HepG2 (cell line): ENCODE results near the gene IL1RAPL2. TPM values are rescaled to one million over a fixed set of nuclear protein-coding genes. Genes with fewer than 3 reads are reported as not detected.
A peak's percentile ranks its signal among the peaks of the same experiment; 100 is the strongest.

Experiments
- ATAC-seq: fragments of 200-7000 bp; cut with Tn5 transposase; 3 replicates; pipeline ENCODE4 v1.9.1; 2020; ENCODE audit warnings: mild to moderate bottlenecking, moderate library complexity
- BruUV-seq: library from RNA; stranded (reverse); fragments of 400-500 nt; replicated peaks from 2 replicates; lab custom pipeline; 2021; lab: Mats Ljungman, UMichigan
- CTCF ChIA-PET: fragments of 300-600 bp; formaldehyde crosslinking; extraction: SDS; loops from one replicate; lab custom pipeline; 2021; ENCODE audit warnings: low total read pairs, inconsistent platforms, low intra/inter-chr PET ratio; lab: Yijun Ruan, JAX
- POLR2A ChIA-PET: fragments of 350-600 bp; sonication (Branson Sonifier 250); formaldehyde crosslinking; loops from one replicate; lab custom pipeline; 2020; ENCODE audit warnings: antibody characterized with exemption, inconsistent platforms; lab: Yijun Ruan, JAX
- DNase-seq: peaks from one replicate; pipeline ENCODE4 v3.0.0-alpha.2; 2015; ENCODE audit warnings: low spot score
- FAIRE-seq: peaks from 3 replicates; lab custom pipeline; 2011; peaks lifted over from hg19 to GRCh38; lab: Jason Lieb, UNC
- H2AFZ ChIP-seq: one replicate; pipeline ENCODE4 v1.6.1; 2011; ENCODE audit warnings: low read length, inconsistent platforms
- H3K27ac ChIP-seq: fragments of 300-600 bp; 3 replicates; pipeline ENCODE4 v1.8.0; 2011; ENCODE audit warnings: mixed run types, mild to moderate bottlenecking, mixed read lengths, low read length, inconsistent platforms; ENCODE audit not compliant: insufficient read depth; ENCODE audit errors: extremely low read length
- H3K27me3 ChIP-seq, 2 experiments: fragments of 200-600 bp in 1 of 2; 2 replicates in 1 of 2; 3 replicates in 1 of 2; pipeline versions ENCODE4 v1.6.0 to v1.8.0; 2011; ENCODE audit warnings: low read length in 2 of 2, mild to moderate bottlenecking in 2 of 2, moderate library complexity in 2 of 2, inconsistent platforms in 1 of 2; ENCODE audit not compliant: insufficient read depth in 2 of 2, control insufficient read depth in 1 of 2
- H3K36me3 ChIP-seq, 2 experiments: fragments of 200-600 bp in 1 of 2; replicated peaks in 1 of 2; 2 replicates in 1 of 2; 3 replicates in 1 of 2; pipeline versions ENCODE4 v1.5.1 to v1.8.0; 2011; ENCODE audit warnings: low read length in 2 of 2, inconsistent platforms in 1 of 2; ENCODE audit not compliant: insufficient read depth in 2 of 2, control insufficient read depth in 1 of 2
- H3K4me1 ChIP-seq: 2 replicates; pipeline ENCODE4 v1.5.1; 2012; ENCODE audit warnings: low read length, inconsistent platforms; ENCODE audit not compliant: insufficient read depth
- H3K4me2 ChIP-seq: 2 replicates; pipeline ENCODE4 v1.6.0; 2011; ENCODE audit warnings: low read depth, low read length, inconsistent platforms
- H3K4me3 ChIP-seq, 3 experiments: fragments of 200-600 bp in 1 of 3; sonication (generic), shearing (Covaris generic) in 1 of 3; replicated peaks in 1 of 3; 2 replicates each; pipeline ENCODE4 v1.5.1; 2011 to 2016; ENCODE audit warnings: low read length in 3 of 3, inconsistent platforms in 2 of 3, low read depth in 2 of 3, mild to moderate bottlenecking in 2 of 3, control low read depth in 1 of 3, mixed read lengths in 1 of 3; ENCODE audit not compliant: insufficient read depth in 1 of 3
- H3K79me2 ChIP-seq: one replicate; pipeline ENCODE4 v1.6.1; 2011; ENCODE audit warnings: low read length, inconsistent platforms; ENCODE audit not compliant: insufficient read depth
- H3K9ac ChIP-seq: 2 replicates; pipeline ENCODE4 v1.6.0; 2011; ENCODE audit warnings: mild to moderate bottlenecking, low read depth, low read length, inconsistent platforms; ENCODE audit not compliant: insufficient read depth
- H3K9me3 ChIP-seq: 2 replicates; pipeline ENCODE4 v1.5.1; 2012; ENCODE audit warnings: mild to moderate bottlenecking, low read length
- H4K20me1 ChIP-seq: 2 replicates; pipeline ENCODE4 v1.6.0; 2011; ENCODE audit warnings: inconsistent platforms, mild to moderate bottlenecking, low read length, moderate library complexity; ENCODE audit not compliant: insufficient read depth
- ARID5B ChIP-seq: IDR thresholded peaks from 2 replicates; pipeline ENCODE4 v1.4.0; 2020; ENCODE audit warnings: mild to moderate bottlenecking, missing genetic modification reagents
- DBP ChIP-seq: sonication (generic); formaldehyde crosslinking; IDR thresholded peaks from 2 replicates; pipeline ENCODE4 v1.4.0; 2020; ENCODE audit warnings: missing genetic modification reagents; ENCODE audit errors: not compliant biosample characterization
- DMAP1 ChIP-seq: IDR thresholded peaks from 2 replicates; pipeline ENCODE4 v1.6.1; 2016
- GATA4 ChIP-seq: sonication (generic); IDR thresholded peaks from 2 replicates; pipeline ENCODE4 v1.6.1; 2016; ENCODE audit warnings: antibody characterized with exemption, low read depth, borderline replicate concordance
- MBD4 ChIP-seq: IDR thresholded peaks from 2 replicates; pipeline ENCODE4 v1.6.1; 2012; ENCODE audit warnings: low read length, inconsistent platforms, borderline replicate concordance
- NFKB2 ChIP-seq: sonication (generic); formaldehyde crosslinking; IDR thresholded peaks from 2 replicates; pipeline ENCODE4 v1.4.0; 2020; ENCODE audit warnings: missing genetic modification reagents, borderline replicate concordance
- NFKBIZ ChIP-seq: IDR thresholded peaks from 2 replicates; pipeline ENCODE4 v1.6.1; 2018; ENCODE audit warnings: missing genetic modification reagents, missing compliant biosample characterization
- PRPF4 ChIP-seq: fragments of 200-400 bp; formaldehyde crosslinking; IDR thresholded peaks from 2 replicates; pipeline ENCODE4 v1.6.1; 2016; ENCODE audit warnings: low read length, low read depth; ENCODE audit not compliant: poor library complexity, severe bottlenecking
- SIN3A ChIP-seq: IDR thresholded peaks from 2 replicates; pipeline ENCODE4 v1.6.1; 2011; ENCODE audit warnings: low read depth, mild to moderate bottlenecking, control low read depth, low read length, borderline replicate concordance
- SRSF9 ChIP-seq: fragments of 200-400 bp; formaldehyde crosslinking; IDR thresholded peaks from 2 replicates; pipeline ENCODE4 v1.6.1; 2018; ENCODE audit warnings: borderline replicate concordance, mild to moderate bottlenecking, low read depth, low read length; ENCODE audit not compliant: insufficient read depth, poor library complexity, severe bottlenecking
- TAF15 ChIP-seq: fragments of 200-400 bp; formaldehyde crosslinking; IDR thresholded peaks from one replicate; pipeline ENCODE4 v1.6.1; 2018; ENCODE audit warnings: mild to moderate bottlenecking, low read depth, low read length; ENCODE audit not compliant: poor library complexity, severe bottlenecking
- TFAP4 ChIP-seq: sonication (generic); IDR thresholded peaks from 2 replicates; pipeline ENCODE4 v1.6.1; 2016; ENCODE audit warnings: low read depth, borderline replicate concordance
- TFDP2 ChIP-seq: sonication (generic); formaldehyde crosslinking; IDR thresholded peaks from 2 replicates; pipeline ENCODE4 v1.4.0; 2020; ENCODE audit warnings: missing genetic modification reagents
- ZFP37 ChIP-seq: sonication (generic); formaldehyde crosslinking; IDR thresholded peaks from 2 replicates; pipeline ENCODE4 v1.4.0; 2020; ENCODE audit warnings: missing genetic modification reagents, borderline replicate concordance
- ZMYM4 ChIP-seq: sonication (generic); formaldehyde crosslinking; IDR thresholded peaks from 2 replicates; pipeline ENCODE4 v1.8.1; 2023; ENCODE audit warnings: mild to moderate bottlenecking, missing genetic modification reagents
- ZNF180 ChIP-seq: sonication (generic); formaldehyde crosslinking; IDR thresholded peaks from 2 replicates; pipeline ENCODE4 v1.4.0; 2020; ENCODE audit warnings: low read depth, missing genetic modification reagents, borderline replicate concordance
- ZNF557 ChIP-seq: sonication (generic); formaldehyde crosslinking; IDR thresholded peaks from 2 replicates; pipeline ENCODE4 v1.4.0; 2020; ENCODE audit warnings: missing genetic modification reagents
- ZNF644 ChIP-seq: IDR thresholded peaks from 2 replicates; pipeline ENCODE4 v1.6.1; 2016; ENCODE audit warnings: low read depth
- ZNF652 ChIP-seq: IDR thresholded peaks from 2 replicates; pipeline ENCODE4 v1.6.1; 2016; ENCODE audit warnings: low read depth, borderline replicate concordance
- ZNF768 ChIP-seq: sonication (generic); formaldehyde crosslinking; IDR thresholded peaks from 2 replicates; pipeline ENCODE4 v1.4.0; 2020; ENCODE audit warnings: missing genetic modification reagents
- WGBS: methylation state at CpG from one replicate; pipeline ENCODE4 v1.1.6; 2017; ENCODE audit warnings: low lambda C conversion rate; 5-methylcytosine and 5-hydroxymethylcytosine counted together
- in situ Hi-C: cut with HindIII; loops from 2 replicates; pipeline ENCODE4 v1.10.0; 2017; ENCODE audit warnings: low pct_unique_long_range_greater_than_20kb; ENCODE audit not compliant: extremely low pct_ligation_motif_present
- intact Hi-C: fragments of 100-400 bp; cut with micrococcal nuclease; formaldehyde crosslinking; loops from one replicate; pipeline ENCODE4 v1.10.0; 2022; ENCODE audit not compliant: unreplicated experiment
- polyA plus RNA-seq, 8 experiments: library from polyadenylated mRNA; depleted of rRNA in 3 of 8; stranded (reverse) in 7 of 8; unstranded in 1 of 8; fragments of >200 nt; fragmentation: Illumina TruSeq in 4 of 8; extraction: Trizol in 4 of 8; gene quantifications; 2 replicates each; pipeline versions ENCODE4 v1.2.1 to v1.2.3, GENCODE V29; 2011 to 2016; ENCODE audit warnings: low read depth in 4 of 8, missing spikeins in 1 of 8, mixed read lengths in 1 of 8; ENCODE audit not compliant: insufficient read depth in 1 of 8
- total RNA-seq, 5 experiments: library from RNA; depleted of rRNA; stranded (reverse); fragments of >200 nt; fragmentation: Illumina TruSeq; extraction: Trizol; gene quantifications; 2 replicates each; pipeline ENCODE4 v1.2.3, GENCODE V29; 2016; ENCODE audit warnings: low read depth in 1 of 5

Gene IL1RAPL2
- total and polyA plus RNA-seq, 2 of the 13 experiments (the other 11 are each of a cell fraction or from before 2014, with no cell fraction given): not detected

GRCh38 chrX:104922206-104922621, 356.2 kb downstream of the IL1RAPL2 start:
- H3K79me2 ChIP-seq: no peaks in the 10 kb centered on the region
- peak; percentile 98 for FAIRE-seq
- BruUV-seq: no TSS peak
- H3K9ac ChIP-seq: no peak overlapping the region
- in situ Hi-C loops (no loop called here), intact Hi-C loops (no loop called here)
- ChIA-PET POLR2A (no interaction called here), CTCF (no interaction called here)
- H2AFZ ChIP-seq: no peak overlapping the region
- 88% methylated on average over 1 of the region's 7 CpGs for WGBS
- H3K36me3 ChIP-seq: no peaks in the 10 kb centered on the region
- H3K27me3 ChIP-seq: no peaks in the 10 kb centered on the region
- peak; percentile 93 for ATAC-seq
- no peak overlapping the region for H3K4me2 ChIP-seq
- no peaks in the 10 kb centered on the region for H3K4me1 ChIP-seq
- peak; percentile 52 for DNase-seq
- no peak overlapping the region for H3K4me3 ChIP-seq
- H3K27ac ChIP-seq: no peak overlapping the region
- no peaks in the 10 kb centered on the region for H3K9me3 ChIP-seq
- H4K20me1 ChIP-seq: no peaks in the 10 kb centered on the region
- TF ChIP-seq PRPF4: no peak
- TF ChIP-seq NFKBIZ: no peak
- TF ChIP-seq TFDP2: no peak
- no peak for TF ChIP-seq NFKB2 (CRISPR knock-in tag)
- no peak for TF ChIP-seq GATA4
- TF ChIP-seq ZNF652 (CRISPR knock-in tag): no peak
- TF ChIP-seq ZMYM4 (CRISPR knock-in tag): no peak
- TF ChIP-seq MBD4: no peak
- TF ChIP-seq DBP (CRISPR knock-in tag): no peak
- no peak for TF ChIP-seq ZNF557 (CRISPR knock-in tag)
- no peak for TF ChIP-seq ZNF768 (CRISPR knock-in tag)
- TF ChIP-seq SIN3A: no peak
- TF ChIP-seq DMAP1 (CRISPR knock-in tag): no peak
- TF ChIP-seq TAF15: no peak
- no peak for TF ChIP-seq ZNF180 (CRISPR knock-in tag)
- TF ChIP-seq ZFP37 (CRISPR knock-in tag): no peak
- 0 out of 2 replicates have a peak, but pooled peaks have one; percentile 8 for TF ChIP-seq ARID5B (CRISPR knock-in tag)
- no peak for TF ChIP-seq SRSF9
- 0 out of 2 replicates have a peak, but pooled peaks have one; percentile 11 for TF ChIP-seq ZNF644 (CRISPR knock-in tag)
- TF ChIP-seq TFAP4: peak; percentile 84; the same call in 1 of the 2 replicates
